ENCODE results near the gene GALNT8. TPM values are rescaled to one million over a fixed set of nuclear protein-coding genes. Genes with fewer than 3 reads are reported as not detected.

GALNT8 gene
- total and polyA plus RNA-seq, 9 of the 15 experiments (the other 6 are each of a cell fraction or from before 2014, with no cell fraction given): 0.11 to 0.23 (median 0.21) TPM; not detected in 6

DNA sequence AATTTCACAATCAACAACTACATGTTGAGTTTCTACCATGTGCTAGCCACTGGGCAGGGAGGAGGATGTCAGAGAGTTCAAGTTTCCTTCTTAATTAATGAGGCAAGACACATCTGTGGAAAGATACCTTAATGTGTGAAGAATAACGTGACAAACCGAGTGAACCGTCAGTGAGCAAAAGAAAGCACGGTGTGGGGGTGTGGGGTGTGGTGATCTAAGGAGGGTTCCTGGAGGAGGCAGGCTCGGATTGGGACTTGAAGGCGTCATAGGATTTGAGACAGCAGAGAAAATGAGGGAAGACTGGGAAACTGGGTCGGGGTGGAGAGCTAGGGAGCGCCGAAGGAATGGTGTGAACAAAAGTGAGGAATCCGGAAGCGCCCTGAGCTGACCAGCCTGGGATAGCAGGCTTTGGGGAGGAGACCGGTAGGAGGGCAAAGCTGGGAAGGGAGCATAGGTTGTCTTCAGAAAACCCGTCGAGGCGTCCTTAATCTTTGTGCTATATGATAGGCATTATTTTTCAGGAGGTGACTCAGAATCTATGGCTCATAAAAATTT lies 22.3 kb downstream of the GALNT8 start:
- BruUV-seq (replicated peaks): no TSS peak
- Histone ChIP-seq H3K9me1 (ENCODE audit: control insufficient read depth, insufficient read depth, low read length) (no peaks in the 10 kb centered on the region), H3K27me3 (ENCODE audit: control insufficient read depth in 2 of 2, insufficient read depth in 2 of 2, low read length in 2 of 2) (peaks cover 0 to 10% of the 10 kb centered on the region in 2 experiments; a peak in 2 of 5 replicates), H3K79me2 (ENCODE audit: control insufficient read depth, insufficient read depth, low read length) (no peaks in the 10 kb centered on the region), H3K36me3 (ENCODE audit: control insufficient read depth, insufficient read depth, low read length) (no peaks in the 10 kb centered on the region), H3K9ac (ENCODE audit: insufficient read depth in 1 of 2, low read depth in 2 of 2, low read length in 2 of 2) (no peak overlapping the region), H3K4me2 (ENCODE audit: insufficient read depth, low read length) (no peak overlapping the region), H2AFZ (ENCODE audit: low read depth, low read length) (no peak overlapping the region), H3K4me1 (replicated peaks in 1 of 2; ENCODE audit: control insufficient read depth in 2 of 2, insufficient read depth in 2 of 2, low read length in 2 of 2) (no peaks in the 10 kb centered on the region), H3K4me3 (no peak overlapping the region), H4K20me1 (replicated peaks; ENCODE audit: control insufficient read depth, insufficient read depth, low read length) (no peaks in the 10 kb centered on the region), H3K9me3 (replicated peaks; ENCODE audit: control insufficient read depth, insufficient read depth, low read depth, low read length) (no peaks in the 10 kb centered on the region), H3K27ac (ENCODE audit: extremely low read depth, low read depth, low read length) (no peak overlapping the region)
- ChIA-PET CTCF (ENCODE audit: low intra/inter-chr PET ratio) (no interaction called here), POLR2A (interaction anchor here (0.6 kb wide), 1 partner anchor 34 kb away, joined by 3 read pairs; no protein-coding TSS in a partner anchor)
- ATAC-seq (no peak), FAIRE-seq (no peak), DNase-seq (ENCODE audit: extremely low read depth in 1 of 4, low spot score in 3 of 4) (no peak)
- in situ Hi-C loops (cut with MboI): no loop called here
- 3% methylated on average over 9 of the region's 15 CpGs for WGBS (ENCODE audit: insufficient coverage, low coverage, missing lambda C conversion rate)
- intact Hi-C loops (cut with micrococcal nuclease): no loop called here
- TF ChIP-seq ZNF561 (CRISPR knock-in tag; conservative IDR thresholded peaks at IDR 0.05) (no peak), ZNF717 (CRISPR knock-in tag; IDR thresholded peaks at IDR 0.05) (no peak), KLF16 (IDR thresholded peaks at IDR 0.05) (no peak), TCF7L2 (IDR thresholded peaks at IDR 0.05; ENCODE audit: low read depth, low read length) (no peak), TOE1 (IDR thresholded peaks at IDR 0.05; ENCODE audit: borderline replicate concordance) (no peak), TOE1 (CRISPR knock-in tag; IDR thresholded peaks at IDR 0.05; ENCODE audit: borderline replicate concordance, low read depth) (no peak), JUND (IDR thresholded peaks at IDR 0.05; ENCODE audit: borderline replicate concordance, low read depth, low read length) (no peak), JUND (tag; IDR thresholded peaks at IDR 0.05; ENCODE audit: borderline replicate concordance, low read depth, low read length) (no peak), ETV1 (tag; conservative IDR thresholded peaks at IDR 0.05; ENCODE audit: low read depth) (no peak)
- TF ChIP-seq, protein P1, sequence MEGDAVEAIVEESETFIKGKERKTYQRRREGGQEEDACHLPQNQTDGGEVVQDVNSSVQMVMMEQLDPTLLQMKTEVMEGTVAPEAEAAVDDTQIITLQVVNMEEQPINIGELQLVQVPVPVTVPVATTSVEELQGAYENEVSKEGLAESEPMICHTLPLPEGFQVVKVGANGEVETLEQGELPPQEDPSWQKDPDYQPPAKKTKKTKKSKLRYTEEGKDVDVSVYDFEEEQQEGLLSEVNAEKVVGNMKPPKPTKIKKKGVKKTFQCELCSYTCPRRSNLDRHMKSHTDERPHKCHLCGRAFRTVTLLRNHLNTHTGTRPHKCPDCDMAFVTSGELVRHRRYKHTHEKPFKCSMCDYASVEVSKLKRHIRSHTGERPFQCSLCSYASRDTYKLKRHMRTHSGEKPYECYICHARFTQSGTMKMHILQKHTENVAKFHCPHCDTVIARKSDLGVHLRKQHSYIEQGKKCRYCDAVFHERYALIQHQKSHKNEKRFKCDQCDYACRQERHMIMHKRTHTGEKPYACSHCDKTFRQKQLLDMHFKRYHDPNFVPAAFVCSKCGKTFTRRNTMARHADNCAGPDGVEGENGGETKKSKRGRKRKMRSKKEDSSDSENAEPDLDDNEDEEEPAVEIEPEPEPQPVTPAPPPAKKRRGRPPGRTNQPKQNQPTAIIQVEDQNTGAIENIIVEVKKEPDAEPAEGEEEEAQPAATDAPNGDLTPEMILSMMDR (IDR thresholded peaks at IDR 0.05 in 2 of 3, conservative IDR thresholded peaks at IDR 0.05 in 1 of 3; ENCODE audit: insufficient read depth in 2 of 3, low read depth in 1 of 3, low read length in 3 of 3): no peak
- TF ChIP-seq, protein P2, sequence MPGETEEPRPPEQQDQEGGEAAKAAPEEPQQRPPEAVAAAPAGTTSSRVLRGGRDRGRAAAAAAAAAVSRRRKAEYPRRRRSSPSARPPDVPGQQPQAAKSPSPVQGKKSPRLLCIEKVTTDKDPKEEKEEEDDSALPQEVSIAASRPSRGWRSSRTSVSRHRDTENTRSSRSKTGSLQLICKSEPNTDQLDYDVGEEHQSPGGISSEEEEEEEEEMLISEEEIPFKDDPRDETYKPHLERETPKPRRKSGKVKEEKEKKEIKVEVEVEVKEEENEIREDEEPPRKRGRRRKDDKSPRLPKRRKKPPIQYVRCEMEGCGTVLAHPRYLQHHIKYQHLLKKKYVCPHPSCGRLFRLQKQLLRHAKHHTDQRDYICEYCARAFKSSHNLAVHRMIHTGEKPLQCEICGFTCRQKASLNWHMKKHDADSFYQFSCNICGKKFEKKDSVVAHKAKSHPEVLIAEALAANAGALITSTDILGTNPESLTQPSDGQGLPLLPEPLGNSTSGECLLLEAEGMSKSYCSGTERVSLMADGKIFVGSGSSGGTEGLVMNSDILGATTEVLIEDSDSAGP (CRISPR knock-in tag; IDR thresholded peaks at IDR 0.05): no peak
- TF ChIP-seq, protein P3, sequence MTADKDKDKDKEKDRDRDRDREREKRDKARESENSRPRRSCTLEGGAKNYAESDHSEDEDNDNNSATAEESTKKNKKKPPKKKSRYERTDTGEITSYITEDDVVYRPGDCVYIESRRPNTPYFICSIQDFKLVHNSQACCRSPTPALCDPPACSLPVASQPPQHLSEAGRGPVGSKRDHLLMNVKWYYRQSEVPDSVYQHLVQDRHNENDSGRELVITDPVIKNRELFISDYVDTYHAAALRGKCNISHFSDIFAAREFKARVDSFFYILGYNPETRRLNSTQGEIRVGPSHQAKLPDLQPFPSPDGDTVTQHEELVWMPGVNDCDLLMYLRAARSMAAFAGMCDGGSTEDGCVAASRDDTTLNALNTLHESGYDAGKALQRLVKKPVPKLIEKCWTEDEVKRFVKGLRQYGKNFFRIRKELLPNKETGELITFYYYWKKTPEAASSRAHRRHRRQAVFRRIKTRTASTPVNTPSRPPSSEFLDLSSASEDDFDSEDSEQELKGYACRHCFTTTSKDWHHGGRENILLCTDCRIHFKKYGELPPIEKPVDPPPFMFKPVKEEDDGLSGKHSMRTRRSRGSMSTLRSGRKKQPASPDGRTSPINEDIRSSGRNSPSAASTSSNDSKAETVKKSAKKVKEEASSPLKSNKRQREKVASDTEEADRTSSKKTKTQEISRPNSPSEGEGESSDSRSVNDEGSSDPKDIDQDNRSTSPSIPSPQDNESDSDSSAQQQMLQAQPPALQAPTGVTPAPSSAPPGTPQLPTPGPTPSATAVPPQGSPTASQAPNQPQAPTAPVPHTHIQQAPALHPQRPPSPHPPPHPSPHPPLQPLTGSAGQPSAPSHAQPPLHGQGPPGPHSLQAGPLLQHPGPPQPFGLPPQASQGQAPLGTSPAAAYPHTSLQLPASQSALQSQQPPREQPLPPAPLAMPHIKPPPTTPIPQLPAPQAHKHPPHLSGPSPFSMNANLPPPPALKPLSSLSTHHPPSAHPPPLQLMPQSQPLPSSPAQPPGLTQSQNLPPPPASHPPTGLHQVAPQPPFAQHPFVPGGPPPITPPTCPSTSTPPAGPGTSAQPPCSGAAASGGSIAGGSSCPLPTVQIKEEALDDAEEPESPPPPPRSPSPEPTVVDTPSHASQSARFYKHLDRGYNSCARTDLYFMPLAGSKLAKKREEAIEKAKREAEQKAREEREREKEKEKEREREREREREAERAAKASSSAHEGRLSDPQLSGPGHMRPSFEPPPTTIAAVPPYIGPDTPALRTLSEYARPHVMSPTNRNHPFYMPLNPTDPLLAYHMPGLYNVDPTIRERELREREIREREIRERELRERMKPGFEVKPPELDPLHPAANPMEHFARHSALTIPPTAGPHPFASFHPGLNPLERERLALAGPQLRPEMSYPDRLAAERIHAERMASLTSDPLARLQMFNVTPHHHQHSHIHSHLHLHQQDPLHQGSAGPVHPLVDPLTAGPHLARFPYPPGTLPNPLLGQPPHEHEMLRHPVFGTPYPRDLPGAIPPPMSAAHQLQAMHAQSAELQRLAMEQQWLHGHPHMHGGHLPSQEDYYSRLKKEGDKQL (CRISPR knock-in tag; IDR thresholded peaks at IDR 0.05; ENCODE audit: borderline replicate concordance): no peak

All from K562 (cell line).